A673 (cell line): ENCODE measurements around the gene LRRC15.

ENCODE experiments used
- EZH2 ChIP-seq: fragments of 200-600 bp; sonication (generic); IDR thresholded peaks from 2 replicates; pipeline ENCODE4 v1.6.1; 2017; ENCODE audit warnings: borderline replicate concordance, low read depth, mild to moderate bottlenecking, mixed read lengths, antibody characterized with exemption, low read length; ENCODE audit not compliant: poor library complexity, severe bottlenecking
- TF ChIP-seq, protein P1 (sequence below): fragments of 300-800, 200-600 bp; sonication (generic); conservative IDR thresholded peaks from 2 replicates; pipeline ENCODE4 v1.5.1; 2017; ENCODE audit warnings: low read depth, mild to moderate bottlenecking, antibody characterized with exemption, low read length, moderate library complexity, mixed read lengths

DNA sequence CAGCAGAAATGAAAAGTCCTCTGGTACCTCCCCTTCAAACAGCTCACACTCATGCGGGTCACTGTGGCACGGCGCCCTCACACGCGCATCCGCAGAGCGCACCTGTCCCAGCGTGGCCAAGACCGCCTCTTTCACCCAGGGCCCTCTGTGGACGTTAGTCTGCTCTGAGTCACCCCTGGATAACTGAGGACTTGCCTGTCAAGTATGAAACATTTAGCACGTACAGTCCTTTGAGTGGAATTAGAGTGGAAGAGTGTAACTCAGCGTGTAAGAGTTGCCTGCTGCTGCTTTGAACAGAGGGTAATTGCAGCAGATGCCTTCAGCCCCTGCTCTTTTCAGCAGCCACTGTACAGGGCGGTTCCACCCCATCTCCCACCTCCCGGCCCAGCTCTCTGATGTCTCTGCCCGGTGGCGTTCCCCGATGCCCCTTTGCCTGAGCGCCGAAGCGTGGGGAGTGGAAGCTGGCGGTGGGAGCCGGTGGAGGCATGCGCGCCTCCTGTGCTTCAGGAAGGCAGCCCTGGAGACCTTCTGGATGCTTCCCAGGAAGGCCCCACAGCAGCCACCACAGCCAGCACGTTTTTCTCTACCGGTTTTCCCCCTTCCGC is 41.4 kb downstream of the LRRC15 start:
- TF ChIP-seq, protein P1, sequence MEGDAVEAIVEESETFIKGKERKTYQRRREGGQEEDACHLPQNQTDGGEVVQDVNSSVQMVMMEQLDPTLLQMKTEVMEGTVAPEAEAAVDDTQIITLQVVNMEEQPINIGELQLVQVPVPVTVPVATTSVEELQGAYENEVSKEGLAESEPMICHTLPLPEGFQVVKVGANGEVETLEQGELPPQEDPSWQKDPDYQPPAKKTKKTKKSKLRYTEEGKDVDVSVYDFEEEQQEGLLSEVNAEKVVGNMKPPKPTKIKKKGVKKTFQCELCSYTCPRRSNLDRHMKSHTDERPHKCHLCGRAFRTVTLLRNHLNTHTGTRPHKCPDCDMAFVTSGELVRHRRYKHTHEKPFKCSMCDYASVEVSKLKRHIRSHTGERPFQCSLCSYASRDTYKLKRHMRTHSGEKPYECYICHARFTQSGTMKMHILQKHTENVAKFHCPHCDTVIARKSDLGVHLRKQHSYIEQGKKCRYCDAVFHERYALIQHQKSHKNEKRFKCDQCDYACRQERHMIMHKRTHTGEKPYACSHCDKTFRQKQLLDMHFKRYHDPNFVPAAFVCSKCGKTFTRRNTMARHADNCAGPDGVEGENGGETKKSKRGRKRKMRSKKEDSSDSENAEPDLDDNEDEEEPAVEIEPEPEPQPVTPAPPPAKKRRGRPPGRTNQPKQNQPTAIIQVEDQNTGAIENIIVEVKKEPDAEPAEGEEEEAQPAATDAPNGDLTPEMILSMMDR, result no peak
- no peak for TF ChIP-seq EZH2
